HK-2 (cell line): ENCODE results near the gene CCNE1.
"Not testable (repeated sequence)": the region's sequence is repeated elsewhere in the genome, so short reads cannot be mapped to it uniquely, and the experiment has no call there.

Experiments used
- DNase-seq: peaks from one replicate; pipeline ENCODE4 v3.0.0-alpha.2; 2018; ENCODE audit not compliant: unreplicated experiment

The CCNE1 gene

GRCh38 chr19:29815231-29815630 is 3.4 kb downstream of the CCNE1 start:
- no peak for DNase-seq

GRCh38 chr19:29817316-29817715 is 5.5 kb downstream of the CCNE1 start:
- DNase-seq = no peak

- no peak for DNase-seq
Measured at GRCh38 chr19:29819300-29819699, 7.5 kb downstream of the CCNE1 start.

GRCh38 chr19:29819986-29820385 is 8.2 kb downstream of the CCNE1 start:
- no peak for DNase-seq

GRCh38 chr19:29823581-29824330 is 12.0 kb downstream of the CCNE1 start:
- DNase-seq = no peak

GRCh38 chr19:29825263-29825662 is 13.5 kb downstream of the CCNE1 start:
- not testable (repeated sequence) for DNase-seq

- DNase-seq = no peak
Measured at GRCh38 chr19:29831041-29831548, 19.3 kb downstream of the CCNE1 start.

- DNase-seq = no peak
Measured at GRCh38 chr19:29831686-29832085, 19.9 kb downstream of the CCNE1 start.

GRCh38 chr19:29832801-29833200 is 21.0 kb downstream of the CCNE1 start:
- no peak for DNase-seq

GRCh38 chr19:29833614-29834261 is 21.9 kb downstream of the CCNE1 start:
- no peak for DNase-seq

GRCh38 chr19:29834991-29835846 is 23.4 kb downstream of the CCNE1 start:
- DNase-seq = no peak

- no peak for DNase-seq
Measured at GRCh38 chr19:29836409-29836825, 24.6 kb downstream of the CCNE1 start.

- DNase-seq = no peak
Measured at GRCh38 chr19:29837448-29837981, 25.7 kb downstream of the CCNE1 start.

- DNase-seq = no peak
Measured at GRCh38 chr19:29837996-29838395, 26.2 kb downstream of the CCNE1 start.

- DNase-seq = no peak
Measured at GRCh38 chr19:29840066-29840950, 28.5 kb downstream of the CCNE1 start.

GRCh38 chr19:29841209-29841558 is 29.4 kb downstream of the CCNE1 start:
- peak; percentile 31 for DNase-seq

GRCh38 chr19:29841559-29842367 is 30.0 kb downstream of the CCNE1 start:
- DNase-seq = peak; percentile 44

GRCh38 chr19:29842471-29843179 is 30.8 kb downstream of the CCNE1 start:
- no peak for DNase-seq
